Right lobe of liver (tissue), 4 donors: Measurements from ENCODE around the gene STKLD1.

Experiments used
- CTCF ChIP-seq, 4 donors: fragments of 200-600 bp in 3 of 4; fragments of 450-650 bp in 1 of 4; IDR thresholded peaks; one replicate each; pipeline versions ENCODE4 v1.5.1 to v1.8.0; 2016 to 2022; ENCODE audit warnings: antibody characterized with exemption in 4 of 4, mild to moderate bottlenecking in 2 of 4
- POLR2A ChIP-seq: fragments of 450-650 bp; IDR thresholded peaks from one replicate; pipeline ENCODE4 v1.6.1; 2017; ENCODE audit warnings: antibody characterized with exemption, mild to moderate bottlenecking
- donor health status: DM: no; HTN: no; CAD: no.
- donor health status: DM: no; HTN: no; CAD: no.
- donor health status: DM: no; HTN: yes; CAD: no.

GRCh38 chr9:133383438-133383837 lies 7.3 kb downstream of the STKLD1 start:
- TF ChIP-seq CTCF (IDR thresholded peaks at IDR 0.05): no peak
- TF ChIP-seq POLR2A: no peak
